Adrenal gland (tissue), 5 donors: ENCODE results near the gene EBP.

Source experiments
- CTCF ChIP-seq, 6 experiments: fragments of 450-650 bp in 4 of 6; fragments of 200-600 bp in 2 of 6; sonication (generic) in 1 of 6; IDR thresholded peaks; 1 replicate in 5 of 6; 2 replicates in 1 of 6; pipeline versions ENCODE4 v1.5.1 to v1.8.0; 2016 to 2021; ENCODE audit warnings: antibody characterized with exemption in 6 of 6, mild to moderate bottlenecking in 2 of 6, moderate library complexity in 1 of 6
- POLR2A ChIP-seq, 2 donors: fragments of 450-650 bp; IDR thresholded peaks; one replicate each; pipeline ENCODE4 v1.6.1; 2017; ENCODE audit warnings: antibody characterized with exemption in 2 of 2, mild to moderate bottlenecking in 2 of 2, moderate library complexity in 1 of 2
- donor health status: DM: no; HTN: no; CAD: no.

GRCh38 chrX:48478806-48479205 lies 42.8 kb upstream of the EBP start:
- TF ChIP-seq POLR2A (IDR thresholded peaks at IDR 0.05) = no peak
- no peak for TF ChIP-seq CTCF (IDR thresholded peaks at IDR 0.05)
